GM12801 (cell line): Measurements from ENCODE around the gene RELN.

Experiments used
- TF ChIP-seq, protein P1 (sequence below): IDR thresholded peaks from one replicate; pipeline ENCODE4 v1.5.1; 2011; ENCODE audit warnings: control low read depth; ENCODE audit not compliant: insufficient read length; ENCODE audit errors: extremely low read depth

RELN gene

GRCh38 chr7:103810112-103810744, 179.2 kb downstream of the RELN start:
- TF ChIP-seq, protein P1, sequence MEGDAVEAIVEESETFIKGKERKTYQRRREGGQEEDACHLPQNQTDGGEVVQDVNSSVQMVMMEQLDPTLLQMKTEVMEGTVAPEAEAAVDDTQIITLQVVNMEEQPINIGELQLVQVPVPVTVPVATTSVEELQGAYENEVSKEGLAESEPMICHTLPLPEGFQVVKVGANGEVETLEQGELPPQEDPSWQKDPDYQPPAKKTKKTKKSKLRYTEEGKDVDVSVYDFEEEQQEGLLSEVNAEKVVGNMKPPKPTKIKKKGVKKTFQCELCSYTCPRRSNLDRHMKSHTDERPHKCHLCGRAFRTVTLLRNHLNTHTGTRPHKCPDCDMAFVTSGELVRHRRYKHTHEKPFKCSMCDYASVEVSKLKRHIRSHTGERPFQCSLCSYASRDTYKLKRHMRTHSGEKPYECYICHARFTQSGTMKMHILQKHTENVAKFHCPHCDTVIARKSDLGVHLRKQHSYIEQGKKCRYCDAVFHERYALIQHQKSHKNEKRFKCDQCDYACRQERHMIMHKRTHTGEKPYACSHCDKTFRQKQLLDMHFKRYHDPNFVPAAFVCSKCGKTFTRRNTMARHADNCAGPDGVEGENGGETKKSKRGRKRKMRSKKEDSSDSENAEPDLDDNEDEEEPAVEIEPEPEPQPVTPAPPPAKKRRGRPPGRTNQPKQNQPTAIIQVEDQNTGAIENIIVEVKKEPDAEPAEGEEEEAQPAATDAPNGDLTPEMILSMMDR, result no peak

DNA sequence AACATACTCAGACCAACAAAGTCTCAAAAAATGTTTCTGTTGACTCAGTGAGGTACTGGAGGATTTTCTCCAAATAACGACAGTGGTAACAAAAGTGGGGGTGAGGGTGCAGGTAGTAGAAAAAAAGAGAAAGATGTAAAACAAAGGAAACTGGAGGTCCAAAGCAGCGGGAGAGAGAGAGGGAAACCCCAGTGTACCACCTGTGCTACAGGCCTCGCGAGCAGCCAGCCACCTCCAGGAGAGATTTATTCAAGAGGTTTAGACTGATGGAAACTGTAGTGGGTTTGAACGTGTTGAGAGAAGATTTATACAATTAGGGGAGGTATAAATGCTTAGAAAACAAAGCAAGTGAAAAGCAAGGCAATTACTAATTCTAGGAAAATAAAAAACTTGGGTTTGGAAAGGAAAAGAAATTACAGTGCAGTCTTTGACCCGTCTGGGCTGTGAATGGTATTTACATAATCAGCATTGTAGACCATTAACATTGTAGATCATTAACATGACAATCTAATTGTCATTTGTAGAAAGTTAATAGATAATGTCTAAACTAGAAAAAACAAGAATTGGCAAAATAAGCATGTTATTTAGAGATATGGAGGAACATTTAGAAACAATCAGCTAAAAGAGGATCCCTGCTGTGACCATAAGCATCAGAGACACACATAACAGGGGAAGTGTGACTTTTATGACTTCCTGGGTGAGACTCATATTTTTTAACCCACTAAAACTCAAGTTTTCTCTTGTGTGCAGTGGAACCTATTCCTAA, 180.0 kb downstream of the RELN start:
- TF ChIP-seq, protein P1, result no peak

DNA sequence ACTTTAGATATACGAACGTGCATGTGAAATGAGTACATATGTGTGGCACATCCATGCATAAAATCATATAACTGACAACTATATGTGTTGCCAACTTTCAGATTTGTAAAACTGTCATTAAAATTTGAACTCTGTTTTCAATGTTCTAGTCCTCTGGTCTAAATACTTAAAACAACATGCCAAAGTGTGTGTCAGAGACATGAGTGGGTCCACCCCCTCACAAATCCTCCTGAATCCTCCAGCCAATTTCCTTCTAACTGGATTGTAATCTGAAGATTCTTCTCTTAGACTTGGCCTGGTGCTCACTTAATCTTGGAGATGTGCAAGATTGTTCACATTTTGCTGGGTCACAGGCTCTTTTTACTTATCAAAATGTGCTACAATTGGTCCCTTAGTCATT, 184.1 kb downstream of the RELN start:
- TF ChIP-seq, protein P1, result no peak

DNA sequence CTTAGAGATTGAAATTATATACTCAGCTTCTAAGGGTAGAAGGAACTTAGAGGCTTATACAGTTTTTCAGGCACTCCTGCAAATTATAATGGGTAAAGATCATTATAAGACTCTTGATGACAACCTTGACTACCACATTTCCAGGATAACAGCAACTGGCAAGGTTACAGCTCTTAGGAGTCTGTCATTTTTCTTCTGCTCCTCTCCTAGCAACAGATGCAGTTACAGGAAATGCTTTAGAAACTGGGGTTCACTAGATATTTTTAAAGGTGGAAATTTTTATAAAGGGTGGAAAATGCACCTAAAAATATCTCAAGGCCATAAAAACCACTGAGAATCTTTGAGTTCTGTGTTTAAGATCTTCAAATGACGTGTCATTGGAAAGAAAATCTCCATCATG, 185.8 kb downstream of the RELN start:
- TF ChIP-seq, protein P1, result no peak

DNA sequence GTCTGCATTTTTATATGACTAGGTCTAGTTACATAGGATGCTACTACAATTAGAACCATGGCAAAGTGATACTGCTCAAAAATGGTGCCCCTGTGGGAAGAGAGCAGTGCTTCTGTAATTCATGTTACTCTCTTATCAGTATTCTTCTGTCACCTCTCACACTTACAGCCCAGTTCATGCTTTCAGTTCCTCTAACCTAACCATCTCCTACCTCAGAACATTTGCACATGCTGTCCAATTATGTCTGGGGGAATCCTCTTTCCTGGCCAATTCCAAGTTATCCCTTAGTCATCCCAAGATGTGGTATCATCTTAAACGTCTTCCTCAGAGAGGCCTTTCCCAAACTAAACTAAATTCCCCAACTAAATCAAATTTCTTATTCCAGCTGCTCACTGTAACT, 190.2 kb downstream of the RELN start:
- TF ChIP-seq, protein P1, result no peak

GRCh38 chr7:103797647-103798307, 191.7 kb downstream of the RELN start:
- TF ChIP-seq, protein P1, result no peak

- TF ChIP-seq, protein P1, result no peak
These were observed 193.0 kb downstream of the RELN start for GRCh38 chr7:103796327-103796962.
